ENCODE data around the gene GJB1.

Gene GJB1

GRCh38 chrX:71236836-71237235, 13.8 kb downstream of the GJB1 start:
- in situ Hi-C loops (cut with MboI; ENCODE audit: low pct_unique_long_range_greater_than_20kb, low sequenced_read_pairs, unreplicated experiment): no loop called here
- TF ChIP-seq CTCF (IDR thresholded peaks at IDR 0.05; ENCODE audit: extremely low read depth, insufficient read depth, missing control alignments): no peak
- DNase-seq (ENCODE audit: low spot score): no peak

- in situ Hi-C loops (cut with MboI; ENCODE audit: low pct_unique_long_range_greater_than_20kb, low sequenced_read_pairs, unreplicated experiment): no loop called here
- no peak for TF ChIP-seq CTCF (IDR thresholded peaks at IDR 0.05; ENCODE audit: extremely low read depth, insufficient read depth, missing control alignments)
- DNase-seq (ENCODE audit: low spot score): no peak
Measured at GRCh38 chrX:71239781-71240180, 16.8 kb downstream of the GJB1 start.

GRCh38 chrX:71241301-71241700, 18.3 kb downstream of the GJB1 start:
- DNase-seq (ENCODE audit: low spot score): no peak
- in situ Hi-C loops (cut with MboI; ENCODE audit: low pct_unique_long_range_greater_than_20kb, low sequenced_read_pairs, unreplicated experiment): no loop called here
- no peak for TF ChIP-seq CTCF (IDR thresholded peaks at IDR 0.05; ENCODE audit: extremely low read depth, insufficient read depth, missing control alignments)

- in situ Hi-C loops (cut with MboI; ENCODE audit: low pct_unique_long_range_greater_than_20kb, low sequenced_read_pairs, unreplicated experiment): no loop called here
- no peak for DNase-seq (ENCODE audit: low spot score)
- no peak for TF ChIP-seq CTCF (IDR thresholded peaks at IDR 0.05; ENCODE audit: extremely low read depth, insufficient read depth, missing control alignments)
Measured at GRCh38 chrX:71244359-71245128, 21.5 kb downstream of the GJB1 start.

- no peak for DNase-seq (ENCODE audit: low spot score)
- no peak for TF ChIP-seq CTCF (IDR thresholded peaks at IDR 0.05; ENCODE audit: extremely low read depth, insufficient read depth, missing control alignments)
- in situ Hi-C loops (cut with MboI; ENCODE audit: low pct_unique_long_range_greater_than_20kb, low sequenced_read_pairs, unreplicated experiment): no loop called here
Measured at GRCh38 chrX:71245159-71245558, 22.1 kb downstream of the GJB1 start.

- in situ Hi-C loops (cut with MboI; ENCODE audit: low pct_unique_long_range_greater_than_20kb, low sequenced_read_pairs, unreplicated experiment): no loop called here
- no peak for TF ChIP-seq CTCF (IDR thresholded peaks at IDR 0.05; ENCODE audit: extremely low read depth, insufficient read depth, missing control alignments)
Measured at GRCh38 chrX:71250841-71251240, 27.8 kb downstream of the GJB1 start.

More at GRCh38 chrX:71250841-71251240, 27.8 kb downstream of the GJB1 start:
- no peak for DNase-seq (ENCODE audit: low spot score)
